ENCODE data around the gene LINS1. TPM values are rescaled to one million over a fixed set of nuclear protein-coding genes. Genes with fewer than 3 reads are reported as not detected.
A peak's percentile ranks its signal among the peaks of the same experiment; 100 is the strongest.

The LINS1 gene
- total RNA-seq, 1 donor from 2014 or later = 14.5 TPM

DNA sequence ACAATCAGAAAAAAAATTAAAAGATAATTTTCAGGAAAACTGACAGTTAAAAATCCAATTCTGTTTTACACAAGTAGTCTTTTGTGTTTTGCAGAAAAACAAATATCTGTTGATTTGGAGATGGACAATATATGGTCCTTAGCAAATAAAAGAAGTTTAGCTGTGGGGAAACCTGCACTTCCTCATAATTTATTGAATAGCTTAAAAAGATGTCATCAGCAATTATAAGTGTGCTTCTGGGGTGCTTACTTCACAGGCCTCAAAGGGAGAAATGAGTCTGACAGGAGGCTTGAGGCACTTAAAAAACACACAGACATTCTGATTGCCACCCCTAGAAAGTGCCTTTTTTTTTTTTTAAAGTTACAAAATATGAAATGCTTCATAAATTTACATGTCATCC lies 41.7 kb downstream of the LINS1 start:
- Histone ChIP-seq H3K27ac (no peak overlapping the region), H3K4me1 (peaks cover 5% of the 10 kb centered on the region), H3K27me3 (no peaks in the 10 kb centered on the region), H3K36me3 (no peaks in the 10 kb centered on the region), H3K9me3 (no peaks in the 10 kb centered on the region), H3K4me3 (no peak overlapping the region)
- no peak for DNase-seq (ENCODE audit: extremely low spot score in 2 of 2)
- TF ChIP-seq POLR2A (IDR thresholded peaks at IDR 0.05) = no peak
- TF ChIP-seq, protein P1, sequence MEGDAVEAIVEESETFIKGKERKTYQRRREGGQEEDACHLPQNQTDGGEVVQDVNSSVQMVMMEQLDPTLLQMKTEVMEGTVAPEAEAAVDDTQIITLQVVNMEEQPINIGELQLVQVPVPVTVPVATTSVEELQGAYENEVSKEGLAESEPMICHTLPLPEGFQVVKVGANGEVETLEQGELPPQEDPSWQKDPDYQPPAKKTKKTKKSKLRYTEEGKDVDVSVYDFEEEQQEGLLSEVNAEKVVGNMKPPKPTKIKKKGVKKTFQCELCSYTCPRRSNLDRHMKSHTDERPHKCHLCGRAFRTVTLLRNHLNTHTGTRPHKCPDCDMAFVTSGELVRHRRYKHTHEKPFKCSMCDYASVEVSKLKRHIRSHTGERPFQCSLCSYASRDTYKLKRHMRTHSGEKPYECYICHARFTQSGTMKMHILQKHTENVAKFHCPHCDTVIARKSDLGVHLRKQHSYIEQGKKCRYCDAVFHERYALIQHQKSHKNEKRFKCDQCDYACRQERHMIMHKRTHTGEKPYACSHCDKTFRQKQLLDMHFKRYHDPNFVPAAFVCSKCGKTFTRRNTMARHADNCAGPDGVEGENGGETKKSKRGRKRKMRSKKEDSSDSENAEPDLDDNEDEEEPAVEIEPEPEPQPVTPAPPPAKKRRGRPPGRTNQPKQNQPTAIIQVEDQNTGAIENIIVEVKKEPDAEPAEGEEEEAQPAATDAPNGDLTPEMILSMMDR (IDR thresholded peaks at IDR 0.05) = no peak
- TF ChIP-seq POLR2AphosphoS5 (IDR thresholded peaks at IDR 0.05; ENCODE audit: insufficient read depth in 1 of 2, low read depth in 1 of 2) = no peak
- intact Hi-C loops (cut with DNase I) = no loop called here

DNA sequence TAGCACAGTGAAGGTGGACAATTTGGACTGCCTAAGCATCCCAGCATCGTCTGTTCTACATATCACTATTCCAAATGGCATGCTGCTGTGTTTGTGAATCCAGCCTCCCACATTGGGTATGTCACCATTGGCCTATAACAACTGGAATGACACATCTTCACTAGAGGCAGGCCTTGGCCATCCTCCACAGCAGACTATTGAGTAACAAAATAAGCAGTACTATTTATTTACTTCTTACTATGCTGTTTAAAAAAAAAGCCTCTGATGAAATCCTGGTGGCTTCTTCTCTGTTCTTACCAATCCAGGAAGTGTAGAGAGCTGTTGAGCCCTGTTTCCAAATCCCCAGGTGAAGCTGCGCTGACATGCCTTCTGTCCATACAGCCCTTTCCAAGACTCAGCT lies 42.7 kb downstream of the LINS1 start:
- peak in 1 of 2 donors; percentile 91 for DNase-seq (ENCODE audit: extremely low spot score in 2 of 2)
- Histone ChIP-seq H3K36me3 (no peaks in the 10 kb centered on the region), H3K4me3 (no peak overlapping the region), H3K27me3 (no peaks in the 10 kb centered on the region), H3K9me3 (no peaks in the 10 kb centered on the region), H3K4me1 (peaks cover 5% of the 10 kb centered on the region), H3K27ac (no peak overlapping the region)
- intact Hi-C loops (cut with DNase I) = no loop called here
- TF ChIP-seq, protein P1 (IDR thresholded peaks at IDR 0.05) = no peak
- TF ChIP-seq POLR2AphosphoS5 (IDR thresholded peaks at IDR 0.05; ENCODE audit: insufficient read depth in 1 of 2, low read depth in 1 of 2) = peak in 1 of 2 donors; percentile 82

DNA sequence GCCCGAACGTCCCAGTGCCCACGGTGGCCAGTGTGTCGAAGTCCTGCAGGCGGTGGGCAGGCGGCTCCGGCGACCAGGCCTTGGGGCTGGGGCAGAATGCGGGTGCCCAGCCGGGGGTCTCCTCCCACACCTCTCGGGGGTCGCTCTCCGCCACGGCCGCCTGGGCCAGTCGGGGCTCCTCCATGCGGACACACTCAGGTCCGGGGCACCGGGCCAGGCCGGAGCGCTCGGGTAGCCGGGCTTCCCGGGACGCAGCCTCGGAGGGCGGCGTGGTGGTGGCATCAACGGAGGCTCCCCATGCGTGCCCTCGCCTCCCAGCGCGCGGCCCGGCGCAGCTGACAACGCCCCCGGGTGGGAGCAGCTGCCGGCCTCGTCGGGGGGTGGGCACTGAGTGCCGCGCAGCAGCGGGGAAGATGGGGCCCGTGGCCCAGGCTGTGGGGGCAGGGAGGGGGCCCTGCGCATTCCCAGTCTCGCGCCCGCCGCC lies 43.2 kb downstream of the LINS1 start:
- no peaks in the 10 kb centered on the region for H3K9me3 ChIP-seq
- peaks cover 5% of the 10 kb centered on the region for H3K4me1 ChIP-seq
- no peak for TF ChIP-seq POLR2A (IDR thresholded peaks at IDR 0.05)
- TF ChIP-seq, protein P1 (IDR thresholded peaks at IDR 0.05) = no peak
- no peak for TF ChIP-seq POLR2AphosphoS5 (IDR thresholded peaks at IDR 0.05; ENCODE audit: insufficient read depth in 1 of 2, low read depth in 1 of 2)
- no peak for DNase-seq (ENCODE audit: extremely low spot score in 2 of 2)
- H3K4me3 ChIP-seq = no peak overlapping the region
- H3K36me3 ChIP-seq = no peaks in the 10 kb centered on the region
- H3K27ac ChIP-seq = no peak overlapping the region
- H3K27me3 ChIP-seq = no peaks in the 10 kb centered on the region
- intact Hi-C loops (cut with DNase I) = no loop called here

DNA sequence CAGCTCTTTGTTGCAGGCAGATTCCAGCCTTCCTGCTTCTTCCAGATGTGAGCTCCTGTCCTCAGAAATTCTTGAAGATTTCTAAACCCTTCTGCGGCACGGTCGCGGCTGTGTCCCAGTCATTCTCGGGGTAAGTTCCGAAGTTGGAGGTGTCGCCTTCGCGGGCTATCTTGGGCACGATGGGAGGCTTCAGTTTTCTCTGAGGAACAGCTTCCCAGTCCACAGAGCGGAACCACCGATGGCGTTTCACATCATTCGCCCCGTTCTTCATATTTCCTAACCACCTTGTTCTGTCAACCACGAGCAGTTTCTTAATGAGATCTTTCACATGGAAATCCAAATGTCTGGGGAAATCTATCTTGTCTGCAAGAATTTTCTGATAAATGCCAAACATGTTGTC lies 48.5 kb downstream of the LINS1 start:
- H3K27me3 ChIP-seq = no peaks in the 10 kb centered on the region
- intact Hi-C loops (cut with DNase I) = no loop called here
- TF ChIP-seq POLR2AphosphoS5 (IDR thresholded peaks at IDR 0.05; ENCODE audit: insufficient read depth in 1 of 2, low read depth in 1 of 2) (no peak), POLR2A (IDR thresholded peaks at IDR 0.05) (no peak)
- TF ChIP-seq, protein P1 (IDR thresholded peaks at IDR 0.05) = no peak
- no peak for DNase-seq (ENCODE audit: extremely low spot score in 2 of 2)
- H3K9me3 ChIP-seq = no peaks in the 10 kb centered on the region
- no peaks in the 10 kb centered on the region for H3K4me1 ChIP-seq
- H3K27ac ChIP-seq = no peak overlapping the region
- H3K4me3 ChIP-seq = no peak overlapping the region
- peaks cover 0 to 6% of the 10 kb centered on the region in 2 donors for H3K36me3 ChIP-seq

DNA sequence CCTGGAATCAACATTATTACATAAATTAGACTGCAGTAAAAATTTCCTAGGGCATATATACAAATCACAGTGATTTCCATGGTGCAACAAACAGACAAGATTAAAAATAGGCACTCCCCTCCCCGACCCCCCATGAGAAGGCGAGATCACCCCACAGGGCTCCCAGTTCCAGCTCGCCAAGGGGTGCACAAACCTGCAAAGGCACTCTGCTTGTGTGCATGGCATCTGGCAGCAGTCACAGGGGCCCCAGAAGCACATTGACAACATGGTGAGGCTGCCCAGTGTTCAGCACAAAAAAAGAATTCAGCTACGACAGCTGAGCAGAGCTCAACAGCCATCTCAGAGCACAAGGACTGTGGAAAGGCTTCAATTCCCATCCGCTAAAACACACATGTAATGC lies 54.0 kb downstream of the LINS1 start:
- intact Hi-C loops (cut with DNase I) = no loop called here
- Histone ChIP-seq H3K36me3 (peaks cover 0 to 6% of the 10 kb centered on the region in 2 donors), H3K27me3 (no peaks in the 10 kb centered on the region), H3K27ac (no peak overlapping the region), H3K4me1 (no peaks in the 10 kb centered on the region), H3K4me3 (no peak overlapping the region), H3K9me3 (no peaks in the 10 kb centered on the region)
- DNase-seq (ENCODE audit: extremely low spot score in 2 of 2) = no peak
- TF ChIP-seq POLR2A (IDR thresholded peaks at IDR 0.05) (no peak), POLR2AphosphoS5 (IDR thresholded peaks at IDR 0.05; ENCODE audit: insufficient read depth in 1 of 2, low read depth in 1 of 2) (no peak)
- TF ChIP-seq, protein P1 (IDR thresholded peaks at IDR 0.05) = no peak
